HepG2 (cell line): ENCODE data around the gene MRM1. TPM values are rescaled to one million over a fixed set of nuclear protein-coding genes. Genes with fewer than 3 reads are reported as not detected.
A peak's percentile ranks its signal among the peaks of the same experiment; 100 is the strongest.

ENCODE experiments used
- CEBPG ChIP-seq: IDR thresholded peaks from 2 replicates; pipeline ENCODE4 v1.6.1; 2016
- HDAC2 ChIP-seq: sonication (generic); formaldehyde crosslinking; IDR thresholded peaks from 2 replicates; pipeline ENCODE4 v1.4.0; 2020; ENCODE audit warnings: missing genetic modification reagents
- HDAC6 ChIP-seq: fragments of 200-600 bp; sonication (generic); IDR thresholded peaks from 2 replicates; pipeline ENCODE4 v1.7.0; 2017; ENCODE audit warnings: mild to moderate bottlenecking, antibody characterized with exemption, low read length, low read depth
- HOXA9 ChIP-seq: sonication (generic); formaldehyde crosslinking; IDR thresholded peaks from 2 replicates; pipeline ENCODE4 v1.8.1; 2022; ENCODE audit warnings: missing genetic modification reagents, mild to moderate bottlenecking, moderate library complexity, borderline replicate concordance
- MED8 ChIP-seq: sonication (generic); formaldehyde crosslinking; IDR thresholded peaks from 2 replicates; pipeline ENCODE4 v1.8.1; 2023; ENCODE audit warnings: mild to moderate bottlenecking, missing genetic modification reagents; ENCODE audit not compliant: insufficient replicate concordance
- MEF2D ChIP-seq: sonication (generic); formaldehyde crosslinking; IDR thresholded peaks from 2 replicates; pipeline ENCODE4 v1.5.1; 2020; ENCODE audit warnings: mild to moderate bottlenecking, missing genetic modification reagents
- NFE2L1 ChIP-seq: sonication (generic); formaldehyde crosslinking; IDR thresholded peaks from 2 replicates; pipeline ENCODE4 v1.4.0; 2020; ENCODE audit warnings: missing genetic modification reagents, mild to moderate bottlenecking, borderline replicate concordance
- NR2F1 ChIP-seq, 2 experiments: fragments of 450-650 bp in 1 of 2; formaldehyde crosslinking in 1 of 2; IDR thresholded peaks; 2 replicates each; pipeline versions ENCODE4 v1.5.0 to v1.6.1; 2016 to 2020; ENCODE audit warnings: mild to moderate bottlenecking in 1 of 2, missing compliant biosample characterization in 1 of 2, missing genetic modification reagents in 1 of 2, moderate library complexity in 1 of 2
- PHF21A ChIP-seq: sonication (generic); formaldehyde crosslinking; IDR thresholded peaks from 2 replicates; pipeline ENCODE4 v1.5.0; 2020; ENCODE audit warnings: mild to moderate bottlenecking, missing genetic modification reagents
- SP4 ChIP-seq: sonication (generic); formaldehyde crosslinking; IDR thresholded peaks from 2 replicates; pipeline ENCODE4 v1.8.1; 2023; ENCODE audit warnings: mild to moderate bottlenecking, missing genetic modification reagents
- YEATS4 ChIP-seq: sonication (generic); formaldehyde crosslinking; IDR thresholded peaks from 2 replicates; pipeline ENCODE4 v1.4.0; 2020; ENCODE audit warnings: missing genetic modification reagents, borderline replicate concordance
- ZFX ChIP-seq: sonication (generic); formaldehyde crosslinking; IDR thresholded peaks from 2 replicates; pipeline ENCODE4 v1.4.0; 2020; ENCODE audit warnings: mild to moderate bottlenecking, low read depth, missing genetic modification reagents, moderate library complexity
- ZNF17 ChIP-seq: sonication (generic); formaldehyde crosslinking; IDR thresholded peaks from 2 replicates; pipeline ENCODE4 v1.5.0; 2020; ENCODE audit warnings: mild to moderate bottlenecking, missing genetic modification reagents
- ZNF572 ChIP-seq: sonication (generic); formaldehyde crosslinking; IDR thresholded peaks from 2 replicates; pipeline ENCODE4 v1.5.1; 2020; ENCODE audit warnings: mild to moderate bottlenecking, missing genetic modification reagents
- ZNF589 ChIP-seq: sonication (generic); formaldehyde crosslinking; conservative IDR thresholded peaks from 2 replicates; pipeline ENCODE4 v1.8.0; 2022; ENCODE audit warnings: mild to moderate bottlenecking, moderate library complexity, missing genetic modification reagents
- ZNF670 ChIP-seq: sonication (generic); formaldehyde crosslinking; IDR thresholded peaks from 2 replicates; pipeline ENCODE4 v1.8.0; 2022; ENCODE audit warnings: mild to moderate bottlenecking, missing genetic modification reagents, borderline replicate concordance
- polyA plus RNA-seq, 8 experiments: library from polyadenylated mRNA; depleted of rRNA in 3 of 8; stranded (reverse) in 7 of 8; unstranded in 1 of 8; fragments of >200 nt; fragmentation: Illumina TruSeq in 4 of 8; extraction: Trizol in 4 of 8; gene quantifications; 2 replicates each; pipeline versions ENCODE4 v1.2.1 to v1.2.3, GENCODE V29; 2011 to 2016; ENCODE audit warnings: low read depth in 4 of 8, missing spikeins in 1 of 8, mixed read lengths in 1 of 8; ENCODE audit not compliant: insufficient read depth in 1 of 8
- total RNA-seq, 5 experiments: library from RNA; depleted of rRNA; stranded (reverse); fragments of >200 nt; fragmentation: Illumina TruSeq; extraction: Trizol; gene quantifications; 2 replicates each; pipeline ENCODE4 v1.2.3, GENCODE V29; 2016; ENCODE audit warnings: low read depth in 1 of 5
- TF ChIP-seq, protein P1 (sequence below): fragments of 450-650 bp; IDR thresholded peaks from 2 replicates; pipeline ENCODE4 v1.6.1; 2017
- TF ChIP-seq, protein P2 (sequence below): sonication (generic); formaldehyde crosslinking; IDR thresholded peaks from 2 replicates; pipeline ENCODE4 v1.8.1; 2023; ENCODE audit warnings: mild to moderate bottlenecking, missing genetic modification reagents
- TF ChIP-seq, protein P3 (sequence below): sonication (generic); formaldehyde crosslinking; IDR thresholded peaks from 2 replicates; pipeline ENCODE4 v1.4.0; 2020; ENCODE audit warnings: missing genetic modification reagents
- TF ChIP-seq, protein P4 (sequence below): sonication (generic); formaldehyde crosslinking; IDR thresholded peaks from 2 replicates; pipeline ENCODE4 v1.4.0; 2020; ENCODE audit warnings: missing genetic modification reagents
- TF ChIP-seq, protein P5 (sequence below): sonication (generic); formaldehyde crosslinking; IDR thresholded peaks from 2 replicates; pipeline ENCODE4 v1.9.0; 2021; ENCODE audit warnings: missing genetic modification reagents, borderline replicate concordance

The MRM1 gene
- total and polyA plus RNA-seq, 2 of the 13 experiments (the other 11 are each of a cell fraction or from before 2014, with no cell fraction given) = 4.1 to 11.3 TPM

DNA sequence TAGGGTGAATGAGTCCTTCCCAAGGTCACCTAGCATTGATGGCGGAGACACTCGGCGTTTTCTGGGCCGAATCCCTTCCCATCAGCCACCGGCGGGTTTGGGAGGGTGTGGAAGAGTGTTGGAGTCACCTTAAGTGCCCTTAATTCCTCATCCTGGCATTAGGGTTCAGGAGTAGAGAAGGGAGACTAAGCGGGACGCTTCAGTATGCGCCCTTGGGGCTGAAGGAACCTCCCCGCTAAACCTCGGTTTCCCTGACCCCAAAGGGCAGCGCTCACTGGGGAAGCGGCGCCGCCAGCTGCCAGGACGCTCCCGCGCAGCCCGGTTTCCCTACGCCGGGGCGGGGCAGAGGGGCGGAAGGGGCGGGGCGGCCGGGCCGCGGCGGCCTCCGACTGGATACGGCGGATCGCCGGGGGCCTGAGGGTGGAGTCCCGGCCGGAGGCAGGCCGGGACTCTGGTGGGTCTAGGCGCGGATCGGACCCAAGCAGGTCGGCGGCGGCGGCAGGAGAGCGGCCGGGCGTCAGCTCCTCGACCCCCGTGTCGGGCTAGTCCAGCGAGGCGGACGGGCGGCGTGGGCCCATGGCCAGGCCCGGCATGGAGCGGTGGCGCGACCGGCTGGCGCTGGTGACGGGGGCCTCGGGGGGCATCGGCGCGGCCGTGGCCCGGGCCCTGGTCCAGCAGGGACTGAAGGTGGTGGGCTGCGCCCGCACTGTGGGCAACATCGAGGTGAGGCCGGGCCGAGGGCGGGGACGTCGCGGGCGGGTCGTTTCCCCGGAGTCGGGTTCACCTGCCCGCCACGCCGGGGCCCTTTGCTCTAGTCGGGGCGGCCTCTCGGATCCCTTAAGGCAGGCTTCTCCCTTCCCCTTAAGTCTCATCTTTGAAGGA, 9.7 kb upstream of the MRM1 start, which contains the start of gene DHRS11 (continued):
- TF ChIP-seq, protein P1, sequence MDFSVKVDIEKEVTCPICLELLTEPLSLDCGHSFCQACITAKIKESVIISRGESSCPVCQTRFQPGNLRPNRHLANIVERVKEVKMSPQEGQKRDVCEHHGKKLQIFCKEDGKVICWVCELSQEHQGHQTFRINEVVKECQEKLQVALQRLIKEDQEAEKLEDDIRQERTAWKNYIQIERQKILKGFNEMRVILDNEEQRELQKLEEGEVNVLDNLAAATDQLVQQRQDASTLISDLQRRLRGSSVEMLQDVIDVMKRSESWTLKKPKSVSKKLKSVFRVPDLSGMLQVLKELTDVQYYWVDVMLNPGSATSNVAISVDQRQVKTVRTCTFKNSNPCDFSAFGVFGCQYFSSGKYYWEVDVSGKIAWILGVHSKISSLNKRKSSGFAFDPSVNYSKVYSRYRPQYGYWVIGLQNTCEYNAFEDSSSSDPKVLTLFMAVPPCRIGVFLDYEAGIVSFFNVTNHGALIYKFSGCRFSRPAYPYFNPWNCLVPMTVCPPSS = no peak
- TF ChIP-seq CEBPG (CRISPR knock-in tag) (no peak), PHF21A (CRISPR knock-in tag) (0 out of 2 replicates have a peak, but pooled peaks have one; percentile 32), HDAC6 (no peak), NR2F1 (CRISPR knock-in tag; IDR thresholded peaks at IDR 0.05) (peak in 1 of 2 experiments; percentile 48; a peak in 1 of 4 replicates), SP4 (CRISPR knock-in tag) (peak; percentile 62), ZNF572 (CRISPR knock-in tag) (no peak), MED8 (no peak), ZFX (CRISPR knock-in tag) (peak; percentile 83), NFE2L1 (no peak), YEATS4 (CRISPR knock-in tag) (peak; percentile 42; the same call in 1 of the 2 replicates), HDAC2 (CRISPR knock-in tag) (0 out of 2 replicates have a peak, but pooled peaks have one; percentile 3), MEF2D (CRISPR knock-in tag) (no peak), ZNF17 (CRISPR knock-in tag) (no peak), ZNF589 (no peak), ZNF670 (CRISPR knock-in tag) (no peak), HOXA9 (no peak)
- TF ChIP-seq, protein P2, sequence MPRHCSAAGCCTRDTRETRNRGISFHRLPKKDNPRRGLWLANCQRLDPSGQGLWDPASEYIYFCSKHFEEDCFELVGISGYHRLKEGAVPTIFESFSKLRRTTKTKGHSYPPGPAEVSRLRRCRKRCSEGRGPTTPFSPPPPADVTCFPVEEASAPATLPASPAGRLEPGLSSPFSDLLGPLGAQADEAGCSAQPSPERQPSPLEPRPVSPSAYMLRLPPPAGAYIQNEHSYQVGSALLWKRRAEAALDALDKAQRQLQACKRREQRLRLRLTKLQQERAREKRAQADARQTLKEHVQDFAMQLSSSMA (CRISPR knock-in tag) = peak; percentile 72; the same call in 1 of the 2 replicates
- TF ChIP-seq, protein P3, sequence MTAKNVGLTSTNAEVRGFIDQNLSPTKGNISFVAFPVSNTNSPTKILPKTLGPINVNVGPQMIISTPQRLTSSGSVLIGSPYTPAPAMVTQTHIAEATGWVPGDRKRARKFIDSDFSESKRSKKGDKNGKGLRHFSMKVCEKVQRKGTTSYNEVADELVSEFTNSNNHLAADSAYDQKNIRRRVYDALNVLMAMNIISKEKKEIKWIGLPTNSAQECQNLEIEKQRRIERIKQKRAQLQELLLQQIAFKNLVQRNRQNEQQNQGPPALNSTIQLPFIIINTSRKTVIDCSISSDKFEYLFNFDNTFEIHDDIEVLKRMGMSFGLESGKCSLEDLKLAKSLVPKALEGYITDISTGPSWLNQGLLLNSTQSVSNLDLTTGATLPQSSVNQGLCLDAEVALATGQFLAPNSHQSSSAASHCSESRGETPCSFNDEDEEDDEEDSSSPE (CRISPR knock-in tag) = peak; percentile 56; the same call in 1 of the 2 replicates
- TF ChIP-seq, protein P4, sequence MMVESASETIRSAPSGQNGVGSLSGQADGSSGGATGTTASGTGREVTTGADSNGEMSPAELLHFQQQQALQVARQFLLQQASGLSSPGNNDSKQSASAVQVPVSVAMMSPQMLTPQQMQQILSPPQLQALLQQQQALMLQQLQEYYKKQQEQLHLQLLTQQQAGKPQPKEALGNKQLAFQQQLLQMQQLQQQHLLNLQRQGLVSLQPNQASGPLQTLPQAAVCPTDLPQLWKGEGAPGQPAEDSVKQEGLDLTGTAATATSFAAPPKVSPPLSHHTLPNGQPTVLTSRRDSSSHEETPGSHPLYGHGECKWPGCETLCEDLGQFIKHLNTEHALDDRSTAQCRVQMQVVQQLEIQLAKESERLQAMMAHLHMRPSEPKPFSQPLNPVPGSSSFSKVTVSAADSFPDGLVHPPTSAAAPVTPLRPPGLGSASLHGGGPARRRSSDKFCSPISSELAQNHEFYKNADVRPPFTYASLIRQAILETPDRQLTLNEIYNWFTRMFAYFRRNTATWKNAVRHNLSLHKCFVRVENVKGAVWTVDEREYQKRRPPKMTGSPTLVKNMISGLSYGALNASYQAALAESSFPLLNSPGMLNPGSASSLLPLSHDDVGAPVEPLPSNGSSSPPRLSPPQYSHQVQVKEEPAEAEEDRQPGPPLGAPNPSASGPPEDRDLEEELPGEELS (CRISPR knock-in tag) = no peak
- TF ChIP-seq, protein P5, sequence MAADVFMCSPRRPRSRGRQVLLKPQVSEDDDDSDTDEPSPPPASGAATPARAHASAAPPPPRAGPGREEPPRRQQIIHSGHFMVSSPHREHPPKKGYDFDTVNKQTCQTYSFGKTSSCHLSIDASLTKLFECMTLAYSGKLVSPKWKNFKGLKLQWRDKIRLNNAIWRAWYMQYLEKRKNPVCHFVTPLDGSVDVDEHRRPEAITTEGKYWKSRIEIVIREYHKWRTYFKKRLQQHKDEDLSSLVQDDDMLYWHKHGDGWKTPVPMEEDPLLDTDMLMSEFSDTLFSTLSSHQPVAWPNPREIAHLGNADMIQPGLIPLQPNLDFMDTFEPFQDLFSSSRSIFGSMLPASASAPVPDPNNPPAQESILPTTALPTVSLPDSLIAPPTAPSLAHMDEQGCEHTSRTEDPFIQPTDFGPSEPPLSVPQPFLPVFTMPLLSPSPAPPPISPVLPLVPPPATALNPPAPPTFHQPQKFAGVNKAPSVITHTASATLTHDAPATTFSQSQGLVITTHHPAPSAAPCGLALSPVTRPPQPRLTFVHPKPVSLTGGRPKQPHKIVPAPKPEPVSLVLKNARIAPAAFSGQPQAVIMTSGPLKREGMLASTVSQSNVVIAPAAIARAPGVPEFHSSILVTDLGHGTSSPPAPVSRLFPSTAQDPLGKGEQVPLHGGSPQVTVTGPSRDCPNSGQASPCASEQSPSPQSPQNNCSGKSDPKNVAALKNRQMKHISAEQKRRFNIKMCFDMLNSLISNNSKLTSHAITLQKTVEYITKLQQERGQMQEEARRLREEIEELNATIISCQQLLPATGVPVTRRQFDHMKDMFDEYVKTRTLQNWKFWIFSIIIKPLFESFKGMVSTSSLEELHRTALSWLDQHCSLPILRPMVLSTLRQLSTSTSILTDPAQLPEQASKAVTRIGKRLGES (CRISPR knock-in tag) = no peak
